HG03439 (cell line): ENCODE data around the gene C2orf49.

Experiments
- ATAC-seq: cut with Tn5 transposase; IDR thresholded peaks from one replicate; pipeline ENCODE4 v1.9.1; 2021; ENCODE audit warnings: mild to moderate bottlenecking, moderate library complexity; ENCODE audit not compliant: unreplicated experiment

The C2orf49 gene

DNA sequence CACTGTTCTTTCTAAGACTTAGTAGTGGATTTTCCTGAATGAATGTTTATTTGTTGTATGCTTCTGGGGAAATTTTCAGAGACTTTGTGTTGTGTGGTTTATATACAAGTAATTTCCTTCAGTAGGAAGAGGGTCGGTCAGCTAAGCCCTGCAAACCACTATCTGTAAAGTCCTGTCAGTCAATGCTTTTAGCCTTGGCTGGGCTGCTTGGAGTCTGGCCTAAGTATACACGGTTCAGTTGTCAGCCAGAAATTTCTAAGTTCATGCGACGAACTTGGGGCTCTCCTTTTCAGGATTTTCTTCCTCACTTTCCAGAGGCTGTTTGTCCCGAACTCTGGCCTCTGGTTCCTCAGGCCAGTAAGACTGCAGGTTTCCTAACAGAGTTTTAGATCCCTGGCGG lies 21.3 kb downstream of the C2orf49 start:
- no peak for ATAC-seq

DNA sequence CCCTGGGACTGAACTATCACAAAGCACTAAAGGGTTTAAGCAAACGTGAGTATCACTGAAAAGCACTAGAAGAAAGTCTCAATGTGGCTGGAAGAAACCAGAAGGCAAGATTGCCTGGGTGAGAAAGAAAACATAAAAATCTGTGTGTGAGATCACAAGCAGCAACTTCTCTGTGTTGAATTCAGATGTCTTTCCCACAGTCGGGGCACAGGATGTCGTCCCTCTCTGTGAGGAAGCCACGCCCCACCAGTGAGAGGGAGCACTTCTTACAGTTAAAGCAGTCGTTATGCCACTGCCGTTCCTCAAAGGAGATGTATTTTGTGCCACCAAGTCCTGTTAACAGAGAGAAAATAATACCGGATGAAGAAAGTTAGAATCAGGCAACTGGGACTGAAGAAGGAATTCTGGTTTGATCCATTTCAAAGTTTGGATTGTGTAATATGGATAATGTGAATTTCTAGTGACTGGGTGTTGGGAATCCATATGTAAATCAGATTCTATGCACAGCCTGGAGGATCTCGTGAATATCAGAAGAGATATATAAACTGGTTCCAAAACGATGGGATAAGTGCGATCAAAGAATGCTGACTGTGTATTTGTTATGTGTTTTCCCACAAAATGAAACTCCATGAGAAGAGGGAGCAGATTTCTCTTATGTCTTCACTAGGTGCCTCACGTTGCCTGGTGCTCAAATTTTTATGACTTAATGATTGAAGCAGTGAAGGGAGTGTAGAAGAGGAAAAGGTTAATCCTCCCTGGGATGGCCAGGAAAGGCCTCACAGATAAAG lies 24.0 kb downstream of the C2orf49 start:
- ATAC-seq = no peak

GRCh38 chr2:105362862-105363591 lies 25.7 kb downstream of the C2orf49 start:
- ATAC-seq = no peak

DNA sequence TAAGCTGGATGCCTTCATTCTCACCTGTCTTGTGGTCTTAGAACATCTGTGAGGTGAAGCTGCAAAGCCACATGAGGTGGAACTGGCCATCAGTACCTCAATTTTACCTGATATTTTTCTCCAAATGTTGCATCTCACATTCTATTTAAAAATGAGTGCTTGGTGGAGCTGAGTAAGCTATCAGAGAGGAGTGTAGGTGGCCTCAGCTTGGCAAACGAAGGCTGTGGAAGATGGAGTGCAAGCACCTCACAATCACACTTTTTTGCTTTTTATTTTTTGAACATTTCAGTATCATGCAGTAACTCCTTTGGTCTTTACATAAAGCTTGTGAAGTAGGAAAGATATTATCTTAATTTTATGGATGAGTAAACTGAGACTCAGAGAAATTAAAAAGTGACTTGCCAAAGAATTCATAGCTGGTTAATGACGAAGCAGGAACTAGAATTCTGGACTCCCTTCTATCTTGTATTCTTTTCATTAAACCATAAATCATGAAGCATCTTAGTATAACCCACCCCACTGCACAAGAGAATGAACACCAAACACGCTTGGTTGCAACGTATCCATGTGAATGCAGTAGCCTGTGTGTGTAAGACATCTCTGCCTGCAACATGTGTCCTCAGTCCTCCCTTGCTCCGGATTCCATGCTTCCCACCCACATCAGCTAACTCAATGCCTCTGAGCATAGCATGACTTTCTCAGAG lies 27.2 kb downstream of the C2orf49 start:
- ATAC-seq = no peak

DNA sequence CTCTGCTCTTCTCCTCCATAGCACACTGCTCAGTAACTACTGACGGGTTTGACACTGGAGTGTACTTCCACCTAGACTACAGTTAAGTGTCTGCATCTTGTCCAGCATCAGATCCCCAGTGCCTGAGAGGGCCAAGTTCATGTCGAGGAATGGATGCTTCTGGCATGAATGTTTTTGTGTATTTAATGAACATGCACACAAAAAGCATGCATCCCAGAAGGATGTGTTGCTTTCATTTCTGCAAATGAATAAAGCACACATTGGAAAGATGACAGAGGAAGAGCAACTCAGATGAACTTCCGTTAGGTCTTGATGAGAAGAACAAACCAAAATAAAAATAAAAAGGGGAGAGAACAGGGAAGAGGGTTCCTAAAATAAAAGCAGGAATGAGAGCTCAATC lies 27.9 kb downstream of the C2orf49 start:
- no peak for ATAC-seq

DNA sequence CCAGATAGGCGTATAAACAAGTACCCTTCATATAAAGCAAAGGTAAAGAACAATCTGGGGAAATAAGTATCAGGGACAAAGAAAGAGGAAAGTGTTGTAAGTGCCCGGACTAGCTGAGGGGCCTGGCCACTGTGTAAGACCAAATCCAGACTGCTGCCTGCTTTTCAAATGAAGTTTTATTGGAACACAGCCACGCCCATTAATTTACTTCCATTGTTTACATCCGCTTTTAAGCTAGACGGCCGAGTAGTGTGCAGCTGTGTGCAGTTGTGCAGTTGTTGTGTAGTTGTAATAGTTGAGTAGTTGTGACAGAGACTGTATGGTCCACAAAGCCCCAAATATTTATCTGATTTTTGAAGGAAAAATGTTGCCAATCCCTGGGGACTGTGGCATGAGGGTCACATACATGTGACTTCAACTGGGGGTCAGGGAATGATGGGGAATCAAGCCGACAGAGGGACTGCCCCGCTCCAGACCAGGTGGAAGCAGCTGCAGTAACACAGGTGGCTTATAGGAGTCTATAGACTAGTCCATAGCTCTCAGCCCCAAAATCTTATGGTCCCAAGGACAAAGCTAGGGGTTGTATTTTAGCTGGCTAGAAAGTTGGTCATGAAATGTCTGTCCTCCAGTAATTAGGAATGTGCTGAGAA lies 31.5 kb downstream of the C2orf49 start:
- ATAC-seq = no peak

DNA sequence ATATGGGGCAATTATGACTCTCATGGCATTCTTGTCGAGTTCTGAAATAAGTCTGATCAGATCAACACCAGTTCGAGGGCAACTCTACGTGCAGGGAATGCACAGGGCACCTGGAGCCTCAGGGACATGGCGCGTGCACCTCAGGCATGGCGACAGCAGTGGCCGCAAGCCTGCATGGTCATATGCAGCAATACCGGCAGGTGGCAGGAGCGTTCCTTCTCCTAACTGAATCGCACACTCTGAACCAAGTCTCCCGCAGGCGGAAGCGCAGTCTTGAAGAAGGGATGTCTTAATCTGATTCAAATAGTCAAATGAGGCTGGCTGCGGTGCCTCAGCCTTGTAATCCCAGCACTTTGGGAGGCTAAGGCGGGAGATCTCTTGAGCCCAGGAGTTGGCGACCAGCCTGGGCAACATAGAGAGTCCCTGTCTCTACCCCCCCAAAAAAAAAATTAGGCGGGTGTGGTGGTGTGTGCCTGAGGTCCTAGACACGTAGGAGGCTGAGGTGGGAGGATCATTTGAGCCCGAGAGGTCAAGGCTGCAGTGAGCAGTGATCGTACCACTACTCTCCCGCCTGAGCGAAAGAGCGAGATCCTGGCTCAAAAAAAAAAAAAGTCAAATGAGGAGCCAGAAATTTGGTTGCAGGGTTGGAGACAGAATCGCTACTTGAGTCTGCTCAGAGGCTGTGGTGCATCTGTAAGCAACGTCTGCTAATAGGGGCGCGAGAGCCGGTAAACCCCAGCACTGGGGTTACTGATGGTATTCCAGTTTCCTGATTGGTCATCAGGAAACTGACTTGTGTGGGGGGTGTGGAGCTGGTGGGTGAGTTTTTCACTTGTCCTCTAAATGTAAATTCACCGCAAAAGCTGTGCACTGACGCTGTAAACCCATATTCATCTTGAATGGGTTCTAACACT lies 32.7 kb downstream of the C2orf49 start:
- ATAC-seq = peak; percentile 77

DNA sequence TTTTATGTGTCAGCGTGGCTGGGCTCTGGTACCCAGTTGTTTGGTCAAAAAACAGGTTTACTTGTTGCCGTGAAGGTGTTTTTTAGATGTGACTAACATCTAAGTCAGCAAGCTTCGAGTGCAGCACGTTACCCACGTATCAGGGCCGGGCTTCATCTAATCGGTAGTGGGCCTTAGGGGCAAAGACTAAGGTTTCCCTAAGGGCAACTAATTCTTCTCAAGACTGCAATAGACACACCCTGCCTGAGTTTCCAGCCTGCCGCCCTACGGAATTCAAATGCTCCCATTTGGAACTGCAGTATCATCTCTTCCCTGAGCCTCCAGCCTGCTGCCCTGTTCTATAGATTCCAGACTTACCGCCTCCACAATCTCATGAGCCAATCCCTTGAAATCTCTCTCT lies 33.8 kb downstream of the C2orf49 start:
- no peak for ATAC-seq

DNA sequence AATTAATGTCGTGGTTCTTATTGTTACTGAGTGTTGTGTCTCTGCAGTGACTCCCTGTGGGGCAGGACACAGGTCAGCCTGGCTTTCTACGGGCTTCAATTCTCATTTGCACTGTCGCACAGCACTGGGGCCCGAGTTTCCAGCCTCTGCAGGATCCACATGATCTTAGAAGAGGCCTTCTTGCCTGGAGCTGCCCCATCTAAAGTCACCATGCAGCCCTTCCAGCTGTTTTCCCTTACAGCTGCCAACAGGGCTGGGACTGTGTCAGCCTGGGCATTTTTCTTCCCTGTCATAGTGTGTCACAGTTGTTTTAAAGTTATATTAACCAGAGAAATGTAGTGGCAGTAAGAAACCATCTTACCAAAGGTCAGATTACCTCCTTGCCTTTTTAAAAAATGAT lies 34.5 kb downstream of the C2orf49 start:
- ATAC-seq = no peak

DNA sequence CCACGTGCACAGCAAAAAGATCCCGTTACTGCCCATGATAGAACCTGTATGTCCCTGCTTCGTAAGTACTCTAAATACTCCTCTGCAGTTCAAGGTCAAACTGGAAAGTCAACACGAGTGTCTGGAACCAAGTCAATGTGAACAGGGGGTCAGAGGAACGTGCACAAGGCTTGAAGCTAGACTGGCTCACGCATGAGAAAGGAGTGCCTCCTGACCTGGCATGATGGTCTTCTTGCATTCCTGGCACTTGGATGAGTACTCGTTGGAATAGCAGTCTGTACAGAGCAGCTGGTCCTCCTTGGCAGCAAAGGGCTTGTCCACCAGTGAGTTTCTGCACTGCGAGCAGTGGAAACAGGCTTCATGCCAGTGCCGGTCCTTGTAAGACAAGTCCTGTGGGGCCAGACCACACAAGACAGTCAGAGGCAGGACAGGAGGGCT lies 36.0 kb downstream of the C2orf49 start:
- ATAC-seq = peak; percentile 25

DNA sequence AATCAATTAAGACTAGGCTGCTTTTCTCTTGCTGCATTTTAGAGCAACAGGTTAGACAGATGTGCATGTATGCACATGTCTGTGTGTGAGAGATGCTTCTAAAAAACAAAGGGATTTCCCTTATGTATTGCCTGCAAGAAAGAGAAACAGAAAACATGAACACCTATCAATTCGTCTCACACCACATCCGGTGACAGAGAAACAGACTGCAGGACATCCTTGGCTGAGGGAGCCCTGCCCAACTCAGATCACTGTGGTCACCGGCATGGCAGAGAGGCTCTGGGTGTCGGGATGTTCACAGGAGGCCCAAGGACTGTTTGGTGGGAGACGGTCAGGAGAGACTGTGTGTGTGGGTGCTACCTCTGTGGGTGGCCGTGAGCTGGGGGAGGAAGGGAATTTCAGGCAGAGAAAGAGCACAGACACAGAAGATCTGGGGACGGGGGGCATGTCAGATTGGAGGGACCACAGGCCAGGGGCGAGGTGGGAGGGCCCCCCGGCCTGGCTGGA lies 36.6 kb downstream of the C2orf49 start:
- peak; percentile 90 for ATAC-seq

DNA sequence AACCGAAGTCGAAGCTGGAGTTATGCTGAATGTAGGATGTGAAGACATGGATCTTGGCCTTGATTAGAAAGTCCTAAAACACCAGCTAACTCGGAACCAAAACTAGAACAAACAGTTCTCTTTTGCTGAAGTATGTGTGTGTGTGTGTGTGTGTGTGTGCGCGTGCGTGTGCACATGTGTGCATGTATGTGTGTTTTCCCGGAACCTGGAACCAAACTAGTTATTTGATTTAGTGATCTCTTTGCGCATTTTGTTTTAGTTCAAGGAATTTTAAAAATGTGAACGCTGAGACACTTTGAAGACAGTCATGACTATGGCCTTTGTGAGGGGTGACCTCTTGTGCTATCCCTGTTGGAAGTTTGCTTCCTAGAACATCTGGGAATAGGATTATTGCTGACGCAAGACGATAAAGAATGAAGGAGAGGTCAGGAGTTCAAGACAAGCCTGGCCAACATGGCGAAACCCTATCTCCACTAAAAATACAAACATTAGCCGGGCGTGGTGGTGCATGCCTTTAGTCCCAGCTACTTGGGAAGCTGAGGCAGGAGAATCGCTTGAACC lies 37.7 kb downstream of the C2orf49 start:
- ATAC-seq = no peak

- ATAC-seq = no peak
These were observed 38.7 kb downstream of the C2orf49 start for GRCh38 chr2:105376010-105376409.

GRCh38 chr2:105376789-105377240 lies 39.5 kb downstream of the C2orf49 start:
- no peak for ATAC-seq

- ATAC-seq = no peak
These were observed 40.5 kb downstream of the C2orf49 start for GRCh38 chr2:105377871-105378270.

DNA sequence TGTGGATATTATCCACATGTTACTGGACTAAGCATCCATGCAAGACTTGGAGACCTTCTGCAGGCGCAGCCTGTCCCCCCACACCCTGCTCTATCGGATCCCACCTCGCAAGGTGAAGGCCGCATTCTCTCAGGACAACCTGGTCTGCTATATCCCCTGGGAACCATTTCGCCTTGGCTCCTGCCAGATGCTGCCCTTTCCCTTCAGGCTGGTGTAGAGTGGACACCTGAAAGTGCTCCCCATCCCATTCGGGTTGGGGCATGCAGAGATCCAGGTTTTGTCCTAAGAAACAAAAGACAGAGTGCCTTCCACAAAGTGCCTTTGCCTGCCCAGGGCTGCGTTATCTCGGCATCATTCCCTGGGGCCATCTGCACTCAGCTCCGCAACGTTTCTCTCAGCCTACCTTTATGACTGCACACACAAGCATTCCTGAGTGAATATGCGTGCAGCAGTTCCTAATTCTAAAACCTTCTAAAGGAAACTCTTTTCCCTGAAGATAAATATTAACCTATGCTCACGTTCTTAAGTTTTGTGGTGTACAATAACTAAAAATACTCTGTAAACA lies 41.0 kb downstream of the C2orf49 start:
- no peak for ATAC-seq

- ATAC-seq = no peak
These were observed 41.6 kb downstream of the C2orf49 start for GRCh38 chr2:105378921-105379383.

DNA sequence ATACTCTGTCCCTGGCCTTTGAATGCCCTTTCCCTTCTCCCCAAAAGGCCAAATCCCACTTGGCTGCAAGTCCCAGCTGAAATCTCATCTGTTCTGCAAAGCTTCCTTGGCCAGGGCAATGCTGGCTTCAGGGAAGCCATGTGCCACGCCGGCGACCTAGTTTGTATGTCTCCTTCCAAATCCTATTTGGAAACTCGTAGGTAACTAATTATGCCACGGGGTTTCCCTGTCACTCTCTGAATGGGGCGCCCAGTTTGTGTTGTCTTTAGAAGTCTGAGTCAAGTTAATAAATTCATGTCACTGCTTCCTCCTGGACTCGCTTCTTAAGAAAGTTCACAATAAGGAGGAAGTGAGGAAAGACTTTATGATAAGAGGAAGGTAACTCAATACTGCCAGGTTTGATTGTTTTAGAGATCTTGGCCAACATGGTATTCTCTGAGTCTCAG lies 42.4 kb downstream of the C2orf49 start:
- ATAC-seq = no peak
